ENCODE results near the gene NUP43. TPM values are rescaled to one million over a fixed set of nuclear protein-coding genes. Genes with fewer than 3 reads are reported as not detected.
A peak's percentile ranks its signal among the peaks of the same experiment; 100 is the strongest.
"Not testable (repeated sequence)": the region's sequence is repeated elsewhere in the genome, so short reads cannot be mapped to it uniquely, and the experiment has no call there.

Gene NUP43
- total RNA-seq, 1 donor from 2014 or later = 23.2 TPM

DNA sequence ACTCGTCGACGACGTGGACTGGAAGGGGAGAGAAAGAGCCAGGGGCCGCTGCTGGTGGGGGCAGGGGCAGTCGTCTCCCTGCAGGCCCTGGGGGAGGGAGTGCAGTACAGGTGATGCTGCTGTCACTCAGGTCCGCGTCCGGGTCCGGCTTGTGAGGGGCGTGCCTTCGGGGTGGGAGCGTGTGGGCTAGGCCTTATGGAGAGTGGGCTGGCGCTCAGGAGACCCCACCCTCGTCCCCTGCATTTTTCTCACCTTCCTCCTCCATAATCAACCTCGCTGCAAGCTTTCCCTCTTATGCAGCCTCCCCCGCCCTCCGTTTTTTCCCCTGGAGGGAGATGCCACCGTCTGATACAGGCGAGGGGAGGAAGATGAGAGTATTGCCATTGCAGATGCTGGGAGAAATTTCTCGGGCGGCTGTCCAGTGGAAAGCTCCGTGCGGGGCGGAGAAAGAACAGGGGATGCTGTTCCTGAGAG, 3.8 kb upstream of the NUP43 start:
- no peak for DNase-seq (ENCODE audit: low spot score)
- intact Hi-C loops (cut with DNase I) = no loop called here

DNA sequence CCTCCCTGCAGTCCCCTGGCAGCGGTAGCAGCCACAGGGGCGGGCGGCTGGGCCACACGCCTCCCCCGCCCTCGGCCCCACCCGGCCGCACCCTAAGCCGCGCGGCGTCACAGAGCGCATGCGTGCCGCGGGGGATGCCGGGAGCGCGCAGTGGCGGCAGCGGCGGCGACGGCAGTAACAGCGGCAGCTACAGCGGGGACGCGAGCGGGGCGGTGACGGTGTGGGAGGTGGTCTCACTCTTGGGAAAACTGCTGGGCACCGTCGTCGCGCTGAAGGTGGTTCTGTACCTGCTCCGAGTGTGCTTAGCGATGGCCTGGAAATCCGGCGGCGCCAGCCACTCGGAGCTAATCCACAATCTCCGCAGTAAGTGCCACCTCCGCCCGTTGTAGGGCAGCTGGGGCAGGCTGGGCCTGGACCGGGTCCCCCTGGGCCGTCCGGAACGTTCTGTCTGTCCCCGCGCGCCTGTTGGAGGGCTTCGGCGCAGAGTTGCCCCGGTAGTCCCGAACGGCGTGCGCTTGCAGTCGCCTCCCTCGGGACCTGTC, 3.3 kb upstream of the NUP43 start, which contains the start of gene PCMT1:
TSS of gene PCMT1 (plus strand) at position 148 of the 542 bp plus-strand sequence. CDS start at position 309, 161 bp downstream.
- intact Hi-C loops (cut with DNase I) = no loop called here
- DNase-seq (ENCODE audit: low spot score) = peak; percentile 96

DNA sequence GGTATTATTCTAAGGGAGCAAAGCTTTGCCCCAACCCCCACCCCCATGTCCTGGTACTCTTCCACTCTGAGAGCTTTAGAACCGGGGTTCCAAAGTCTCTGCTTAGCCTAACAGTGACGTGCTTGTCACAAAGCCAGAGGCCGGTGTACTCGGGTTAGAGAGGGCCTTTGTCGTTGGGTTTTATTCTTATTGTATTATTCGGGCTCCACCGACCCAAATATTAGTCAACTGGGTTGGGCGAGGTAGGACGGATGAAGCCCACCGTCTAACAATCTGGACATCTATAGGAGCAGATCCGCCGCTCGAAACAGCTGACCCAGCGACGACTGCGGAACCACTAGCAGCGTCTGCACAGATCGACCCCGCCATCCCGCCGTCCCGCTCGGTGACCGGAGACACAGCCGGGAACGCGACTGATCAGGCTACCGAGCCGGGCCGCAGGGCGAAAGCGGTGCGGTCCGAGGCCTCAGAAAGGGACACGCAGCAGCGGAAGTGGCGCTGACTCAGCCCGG, 2.8 kb upstream of the NUP43 start:
- DNase-seq (ENCODE audit: low spot score); intact Hi-C loops (cut with DNase I): not testable (repeated sequence)

DNA sequence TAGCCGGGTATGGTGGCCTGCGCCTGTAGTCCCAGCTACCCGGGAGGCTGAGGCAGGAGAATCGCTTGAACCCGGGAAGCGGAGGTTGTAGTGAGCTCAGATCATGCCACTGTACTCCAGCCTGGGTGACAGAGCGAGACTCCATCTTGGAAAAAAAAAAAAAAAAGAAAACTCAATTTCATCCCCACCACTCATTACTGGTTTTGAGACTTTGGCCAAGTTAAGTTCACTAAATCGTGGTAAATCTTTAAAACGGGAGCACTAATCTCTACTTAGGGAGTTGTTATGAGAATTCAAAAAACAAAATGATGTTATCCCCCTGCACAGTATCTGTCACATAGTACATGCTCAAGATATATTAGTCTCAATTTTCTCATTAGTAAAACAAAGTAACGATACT, 1.1 kb downstream of the NUP43 start:
- intact Hi-C loops (cut with DNase I); DNase-seq (ENCODE audit: low spot score): not testable (repeated sequence)

DNA sequence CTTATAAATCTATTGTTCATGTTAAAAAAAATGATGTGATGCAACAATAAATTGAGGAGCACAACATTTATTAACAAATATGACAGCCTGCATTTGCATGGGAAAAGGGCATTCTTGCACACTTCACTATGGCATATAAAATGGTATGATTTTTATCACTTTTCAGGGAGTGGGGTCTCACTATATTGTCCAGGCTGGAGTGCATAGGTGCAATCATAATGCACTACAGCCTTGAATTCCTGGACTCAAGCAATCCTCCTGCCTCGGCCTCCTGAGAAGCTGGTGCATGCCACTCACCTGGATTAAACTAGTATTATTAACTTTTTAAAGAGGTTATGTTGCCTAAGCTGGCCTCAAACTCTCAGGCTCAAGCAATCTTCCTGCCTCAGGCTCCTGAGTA, 11.4 kb downstream of the NUP43 start:
- intact Hi-C loops (cut with DNase I) = no loop called here
- no peak for DNase-seq (ENCODE audit: low spot score)

DNA sequence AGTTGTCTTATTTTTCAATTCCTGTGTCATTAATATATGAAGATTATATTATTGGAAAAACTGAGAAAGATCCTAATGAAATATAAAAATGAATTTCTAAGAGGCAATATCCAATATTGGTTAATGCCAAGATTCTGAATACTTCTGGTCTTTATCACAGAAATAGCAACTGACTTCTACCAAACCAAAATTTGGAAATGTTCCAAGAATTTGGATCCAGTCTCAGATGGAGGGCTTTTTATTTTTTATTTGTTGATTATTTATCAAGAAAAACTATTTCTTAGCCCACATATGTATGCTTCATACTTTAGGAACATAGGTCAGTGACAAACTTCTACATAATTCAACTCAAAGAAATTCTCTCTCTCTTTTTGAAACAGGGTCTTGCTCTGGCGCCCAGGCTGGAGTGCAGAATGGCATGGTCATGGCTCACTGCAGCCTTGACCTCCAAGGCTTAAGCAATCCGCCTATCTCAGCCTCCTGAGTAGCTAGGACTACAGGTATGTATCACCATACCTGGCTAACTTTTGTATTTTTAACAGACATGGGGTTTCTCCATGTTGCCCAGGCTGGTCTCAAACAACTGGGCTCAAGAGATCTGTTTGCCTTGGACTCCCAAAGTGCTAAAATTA, 13.1 kb downstream of the NUP43 start:
- intact Hi-C loops (cut with DNase I) = no loop called here
- no peak for DNase-seq (ENCODE audit: low spot score)

DNA sequence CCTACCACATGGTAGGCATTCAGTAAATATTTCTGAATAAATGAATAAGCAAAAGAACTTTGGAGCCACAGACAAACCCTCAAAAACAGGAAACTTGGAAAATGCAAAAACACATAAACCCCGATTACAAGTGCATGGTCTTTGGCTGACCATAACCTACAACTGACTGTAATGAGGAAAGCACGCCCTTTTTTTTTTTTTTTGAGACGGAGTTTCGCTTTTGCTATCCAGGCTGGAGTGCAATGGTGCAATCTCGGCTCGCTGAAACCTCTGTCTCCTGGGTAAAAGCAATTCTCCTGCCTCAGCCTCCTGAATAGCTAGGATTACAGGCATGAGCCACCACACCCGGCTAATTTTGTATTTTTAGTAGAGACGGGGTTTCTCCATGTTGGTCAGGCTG, 16.5 kb downstream of the NUP43 start:
- intact Hi-C loops (cut with DNase I) = no loop called here

DNA sequence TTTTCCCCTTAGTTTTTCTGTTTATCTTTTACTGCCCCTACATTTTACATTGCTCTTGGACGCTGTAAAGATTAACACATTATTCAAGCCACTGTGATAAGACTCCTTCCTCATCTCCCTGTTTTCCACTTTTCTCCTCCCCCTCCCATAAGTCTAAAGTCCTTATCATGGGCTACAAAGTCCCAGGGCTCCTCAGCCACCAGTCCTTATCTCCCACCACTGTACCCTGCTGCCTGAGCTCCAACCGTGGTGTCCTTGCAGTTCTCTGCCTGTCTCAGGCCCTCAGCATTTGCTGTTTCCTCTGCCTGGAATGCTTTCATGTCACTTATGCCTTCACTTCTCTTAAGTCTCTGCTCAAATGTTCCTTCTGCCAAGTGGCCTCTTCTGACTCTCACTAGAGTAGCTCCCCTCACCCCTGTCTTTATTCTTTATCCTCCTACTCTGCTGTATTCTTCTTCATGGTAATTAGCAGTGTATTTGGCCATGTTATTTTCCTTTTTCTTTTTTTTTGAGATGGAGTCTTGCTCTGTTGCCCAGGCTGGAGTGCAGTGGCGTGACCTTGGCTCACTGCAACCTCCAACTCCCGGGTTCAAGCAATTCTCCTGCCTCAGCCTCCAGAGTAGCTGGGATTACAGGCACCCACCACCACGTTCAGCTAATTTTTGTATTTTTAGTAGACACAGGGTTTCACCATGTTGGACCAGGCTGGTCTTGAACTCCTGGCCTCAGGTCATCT, 17.7 kb downstream of the NUP43 start:
- DNase-seq (ENCODE audit: low spot score) = no peak

More for the DNA sequence above, 16.5 kb downstream of the NUP43 start:
- DNase-seq (ENCODE audit: low spot score) = no peak

DNA sequence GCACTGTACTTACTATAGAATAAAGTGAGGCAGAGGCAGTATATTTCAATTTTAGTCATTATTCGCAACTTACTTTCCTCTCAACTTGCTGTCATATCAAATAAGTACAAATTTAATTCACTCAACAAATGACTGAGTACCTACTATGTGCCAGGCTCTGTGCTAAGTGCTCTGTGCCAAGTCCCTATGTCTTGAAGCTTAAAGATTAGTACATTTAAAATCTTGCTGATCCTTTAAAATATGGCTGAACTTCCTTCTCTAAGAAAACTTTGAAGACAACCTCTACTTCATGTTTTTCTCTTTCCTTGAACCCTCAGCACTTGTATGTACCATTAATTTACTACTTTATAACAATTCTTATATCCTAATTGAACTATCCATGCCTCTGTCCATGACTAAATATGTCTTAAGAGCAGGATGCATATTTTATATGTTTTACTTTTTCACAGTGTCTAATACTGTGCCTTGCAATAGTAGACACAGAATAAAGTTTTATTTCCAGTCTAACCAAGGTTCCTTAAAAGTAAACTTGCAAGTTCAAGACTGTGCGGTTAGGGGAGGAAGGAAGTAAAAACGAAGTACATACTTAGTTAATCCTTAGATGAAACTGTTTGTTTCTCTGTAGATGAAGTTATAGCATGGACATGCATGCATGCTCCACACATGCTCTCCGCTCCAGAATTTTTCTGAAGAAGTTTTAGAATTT, 18.4 kb downstream of the NUP43 start:
- intact Hi-C loops (cut with DNase I) = no loop called here
- no peak for DNase-seq (ENCODE audit: low spot score)

More for the DNA sequence above, 17.7 kb downstream of the NUP43 start:
- intact Hi-C loops (cut with DNase I) = no loop called here

DNA sequence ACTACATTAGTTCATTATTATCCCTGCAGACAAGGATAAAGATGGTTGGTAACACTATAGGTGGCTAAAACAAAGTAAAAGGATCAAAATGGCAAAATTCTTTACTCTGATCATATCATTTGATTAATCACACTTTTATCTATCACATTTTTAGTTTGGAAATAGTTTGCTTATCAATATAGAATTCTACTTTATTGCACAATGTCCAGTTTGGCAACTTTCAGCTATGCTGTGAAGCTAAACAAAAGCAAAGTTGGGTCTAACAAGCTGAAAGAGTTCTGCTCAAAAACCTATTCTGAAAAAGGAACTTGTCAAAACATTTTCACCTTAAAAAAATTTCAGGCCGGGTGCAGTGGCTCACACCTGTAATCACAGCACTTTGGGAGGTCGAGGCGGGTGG, 20.5 kb downstream of the NUP43 start:
- intact Hi-C loops (cut with DNase I) = no loop called here
- no peak for DNase-seq (ENCODE audit: low spot score)

DNA sequence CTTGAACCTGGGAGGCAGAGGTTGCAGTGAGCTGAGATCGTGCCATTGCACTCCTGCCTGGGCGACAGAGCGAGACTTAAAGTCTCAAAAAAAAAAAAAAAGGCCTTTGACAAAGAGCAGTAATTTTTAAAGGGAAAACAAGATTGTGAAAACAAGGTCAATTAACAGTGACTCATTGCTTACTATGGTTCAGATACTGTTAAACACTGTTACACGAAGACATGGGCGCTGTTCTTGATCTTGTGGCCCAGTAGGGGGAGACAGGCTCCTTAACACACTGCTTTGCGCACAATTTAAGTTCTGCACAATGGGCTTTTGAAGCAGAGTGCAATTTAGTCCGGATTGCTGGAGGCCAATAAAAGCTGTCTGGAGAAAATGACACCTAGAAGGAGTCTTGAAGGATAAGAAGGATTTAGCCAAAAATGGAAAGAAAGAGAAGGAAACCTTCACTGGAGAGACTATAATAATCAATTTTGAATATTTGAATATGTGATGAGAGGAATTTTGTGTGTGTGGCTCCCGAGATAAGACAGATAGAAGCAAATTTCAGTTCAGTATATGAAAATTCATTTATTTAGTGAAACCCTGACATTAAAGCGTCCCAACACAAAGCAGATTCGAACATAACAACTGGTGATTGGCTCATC, 22.4 kb downstream of the NUP43 start:
- DNase-seq (ENCODE audit: low spot score) = no peak
- intact Hi-C loops (cut with DNase I) = no loop called here

DNA sequence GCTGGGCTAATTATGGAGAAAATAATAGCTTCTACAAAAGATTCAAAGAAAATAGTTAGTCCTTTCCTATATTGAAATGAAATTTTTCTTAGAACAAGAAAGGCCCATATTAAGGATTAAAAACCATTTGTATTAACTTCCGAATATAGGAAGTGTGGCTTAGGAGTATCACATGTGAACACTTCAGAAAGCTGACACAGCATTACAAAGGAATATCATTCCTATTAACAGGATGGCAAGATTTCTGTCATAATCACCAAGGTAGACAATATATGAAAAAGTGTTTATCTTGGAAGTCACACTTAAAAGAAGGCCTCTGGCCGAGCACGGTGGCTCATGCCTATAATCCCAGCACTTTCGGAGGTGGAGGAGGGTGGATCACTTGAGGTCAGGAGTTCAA, 23.1 kb downstream of the NUP43 start:
- DNase-seq (ENCODE audit: low spot score) = no peak
- intact Hi-C loops (cut with DNase I) = no loop called here

DNA sequence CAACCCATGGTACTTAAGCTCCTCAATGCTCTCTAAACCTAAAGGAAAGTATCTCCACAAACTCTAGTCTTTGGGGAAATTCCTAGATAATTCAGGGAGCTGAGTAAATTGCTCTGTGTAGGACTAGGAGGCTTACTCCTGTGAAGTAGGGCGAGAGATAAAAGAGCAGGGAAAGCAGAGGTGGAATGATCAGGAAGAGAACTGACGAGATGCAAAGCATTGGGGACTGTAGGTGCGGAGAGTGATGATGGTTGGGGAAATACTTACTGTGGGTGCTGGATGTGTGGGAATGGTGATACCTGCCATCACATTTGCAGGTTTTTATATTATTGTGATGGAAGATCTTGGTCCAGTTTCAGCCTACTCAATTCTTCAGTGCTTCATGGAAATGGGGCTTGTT, 26.8 kb downstream of the NUP43 start:
- intact Hi-C loops (cut with DNase I) = loop anchor here (5.0 kb wide), 2 partner anchors 152 to 208 kb away; partner anchors contain the start of gene GINM1
- no peak for DNase-seq (ENCODE audit: low spot score)

DNA sequence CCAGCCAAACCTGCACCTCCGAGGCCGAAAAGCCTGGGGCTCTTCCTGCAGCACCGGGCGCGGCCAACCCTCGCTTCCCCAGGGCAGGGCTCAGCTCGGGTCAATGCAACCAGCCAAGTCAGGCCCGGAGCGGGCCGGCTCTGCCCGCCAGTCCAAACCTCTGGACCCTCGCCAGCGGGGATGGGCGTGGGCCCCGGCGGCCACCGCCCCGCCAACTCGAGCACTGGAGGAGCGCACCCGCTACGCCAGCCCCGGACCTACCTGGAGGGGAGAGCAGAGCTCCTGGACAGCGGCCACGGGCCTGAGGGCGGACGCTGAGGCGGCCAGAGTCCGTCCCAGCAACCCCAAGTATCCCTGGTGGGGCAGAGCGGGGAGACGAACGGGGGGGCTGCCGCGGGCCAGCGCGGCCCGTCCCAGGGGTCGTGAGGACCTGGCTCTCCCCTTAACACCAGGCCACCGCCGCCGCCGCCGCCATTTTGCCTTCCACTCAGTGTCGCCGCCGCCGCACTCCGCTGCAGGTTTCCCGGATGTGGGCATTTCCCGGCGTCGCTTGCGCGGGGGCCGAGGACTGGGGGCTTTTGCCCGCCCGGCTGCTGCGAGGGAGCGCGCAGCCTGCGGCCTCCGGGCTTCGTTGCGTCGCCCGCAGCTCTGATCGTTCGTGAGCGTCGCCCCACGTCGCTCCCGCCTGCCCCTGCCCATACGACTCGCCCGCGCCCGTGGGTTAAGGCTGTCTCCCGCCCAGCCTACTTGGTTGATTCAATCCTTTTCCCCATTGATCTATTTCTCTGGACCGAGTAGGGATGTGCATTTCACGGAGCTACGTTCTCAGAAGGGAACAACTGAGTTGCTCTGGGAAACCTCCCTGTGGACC, 28.5 kb downstream of the NUP43 start, which contains the start of gene LATS1:
TSS of gene LATS1 (minus strand) at position 514 of the 871 bp plus-strand sequence. CDS start 15,975 bp downstream, outside the sequence.
- DNase-seq (ENCODE audit: low spot score) = peak; percentile 96
- intact Hi-C loops (cut with DNase I) = loop anchor here (5.0 kb wide), 2 partner anchors 151 to 209 kb away; partner anchors contain the start of gene GINM1

DNA sequence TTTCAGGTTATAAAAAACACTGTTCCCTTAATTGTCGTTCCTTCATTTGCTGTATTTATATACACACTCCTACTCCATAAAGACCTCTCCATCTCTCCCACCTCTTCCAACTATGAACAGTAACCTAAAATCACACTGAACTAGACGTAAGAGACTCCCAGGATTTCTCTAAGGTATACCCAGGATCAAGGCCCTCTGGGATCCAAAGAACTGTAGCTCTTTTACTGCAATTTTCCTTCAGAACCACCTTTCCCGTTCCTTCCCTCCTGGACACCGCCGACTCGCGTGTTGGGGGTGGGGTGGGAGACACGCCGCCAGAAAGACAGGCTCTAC, 29.1 kb downstream of the NUP43 start:
- intact Hi-C loops (cut with DNase I) = loop anchor here (5.0 kb wide), 2 partner anchors 150 to 210 kb away; partner anchors contain the start of gene GINM1
- no peak for DNase-seq (ENCODE audit: low spot score)

DNA sequence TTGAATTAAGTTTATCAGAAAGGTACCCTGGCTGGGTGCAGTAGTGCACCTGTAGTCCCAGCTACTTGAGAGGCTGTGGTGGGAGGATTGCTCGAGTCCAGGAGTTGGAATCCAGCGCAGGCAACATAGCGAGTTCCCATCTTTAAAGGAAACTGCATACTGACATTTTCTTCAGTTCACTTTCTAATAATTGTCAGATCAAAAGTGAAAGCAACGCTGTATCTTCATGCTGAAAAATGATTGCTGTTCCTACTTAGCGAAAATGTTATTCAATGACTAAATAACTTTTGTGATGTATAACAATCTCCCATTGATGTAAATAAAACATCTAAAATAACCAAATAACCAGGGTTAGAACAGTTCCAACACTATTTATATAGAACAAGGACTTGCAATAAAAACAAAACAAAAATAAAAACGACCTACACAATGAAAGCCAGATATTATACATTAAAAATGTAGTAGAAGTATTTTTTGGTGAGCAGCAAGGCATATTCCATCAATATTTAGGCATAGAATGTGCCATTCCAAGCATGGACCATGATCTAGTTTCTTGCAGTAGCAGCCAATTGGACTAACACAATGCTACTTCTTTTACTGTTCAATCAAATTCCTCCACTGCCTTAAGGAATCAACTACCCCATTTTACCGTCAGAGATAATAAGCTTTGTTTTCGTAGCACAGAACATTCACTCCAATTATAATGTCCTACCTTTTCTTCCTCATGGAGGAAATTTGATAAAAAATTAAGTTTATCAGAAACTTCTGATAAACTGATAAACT, 30.0 kb downstream of the NUP43 start:
- no peak for DNase-seq (ENCODE audit: low spot score)
- intact Hi-C loops (cut with DNase I) = loop anchor here (5.0 kb wide), 2 partner anchors 149 to 211 kb away; partner anchors contain the start of gene GINM1

DNA sequence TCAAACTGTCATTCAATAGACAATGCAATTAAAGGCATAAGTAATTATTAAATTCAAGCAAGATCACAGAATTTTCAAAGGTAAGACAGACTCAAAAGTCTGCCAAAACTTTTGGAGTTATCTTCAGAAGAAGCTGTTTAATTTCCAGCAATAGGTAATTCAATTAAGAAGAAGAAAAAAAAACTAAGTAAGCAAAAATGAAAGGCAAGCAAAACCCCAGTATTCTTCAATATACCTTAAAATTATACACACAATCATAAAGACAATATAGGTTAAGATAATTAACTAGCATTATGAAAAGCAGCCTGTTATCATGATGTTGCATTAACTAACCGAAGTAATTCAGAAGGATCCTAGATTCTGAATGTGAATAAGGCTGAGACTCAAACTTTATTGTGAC, 31.9 kb downstream of the NUP43 start:
- intact Hi-C loops (cut with DNase I) = no loop called here
- DNase-seq (ENCODE audit: low spot score) = no peak
